ENCODE data around the gene ZNF311. TPM values are rescaled to one million over a fixed set of nuclear protein-coding genes. Genes with fewer than 3 reads are reported as not detected.

ZNF311 gene
- polyA plus RNA-seq, 1 donor (not counting 4 experiments of a cell fraction or from before 2014, with no cell fraction given) = 2.7 TPM

DNA sequence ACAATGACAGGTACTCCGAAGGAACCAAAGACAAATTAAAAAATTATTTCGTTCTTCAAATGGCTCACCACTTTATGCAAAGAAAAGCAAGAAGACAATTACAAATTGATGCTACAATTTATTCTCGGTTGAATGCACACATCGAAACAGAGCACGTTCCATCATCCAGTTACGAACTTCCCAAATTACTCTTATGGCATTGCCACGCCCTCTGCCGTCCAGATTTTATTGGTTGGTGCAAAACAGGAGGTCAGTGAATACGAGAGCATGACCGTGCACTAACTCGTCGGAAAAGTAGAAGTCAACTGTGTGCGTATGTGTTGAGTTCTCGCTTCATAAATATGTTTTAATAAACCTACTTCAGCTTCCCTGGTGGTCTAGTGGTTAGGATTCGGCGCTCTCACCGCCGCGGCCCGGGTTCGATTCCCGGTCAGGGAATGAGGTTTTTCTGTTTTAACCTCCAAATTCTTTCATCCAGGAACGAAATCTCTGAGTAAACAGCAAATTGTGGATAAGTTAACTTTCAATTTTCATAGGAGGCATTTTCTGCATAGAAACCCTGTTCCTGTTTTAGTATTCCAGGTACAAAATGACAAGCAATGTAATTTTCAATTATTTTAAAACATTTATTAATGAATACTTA, 23.2 kb downstream of the ZNF311 start:
- H3K27me3 ChIP-seq (ENCODE audit: control insufficient read depth, extremely low read depth, insufficient read depth, low read length) = no peaks in the 10 kb centered on the region
- H3K9me1 ChIP-seq (ENCODE audit: control insufficient read depth, extremely low read depth, insufficient read depth, low read length) = no peaks in the 10 kb centered on the region
- no peak for FAIRE-seq
- peak overlapping the region; percentile 43 to 86 (median 72) for H3K4me3 ChIP-seq (ENCODE audit: control insufficient read depth in 2 of 3, extremely low read depth in 1 of 3, insufficient read depth in 2 of 3, low read depth in 1 of 3, low read length in 3 of 3)
- TF ChIP-seq, protein P1, sequence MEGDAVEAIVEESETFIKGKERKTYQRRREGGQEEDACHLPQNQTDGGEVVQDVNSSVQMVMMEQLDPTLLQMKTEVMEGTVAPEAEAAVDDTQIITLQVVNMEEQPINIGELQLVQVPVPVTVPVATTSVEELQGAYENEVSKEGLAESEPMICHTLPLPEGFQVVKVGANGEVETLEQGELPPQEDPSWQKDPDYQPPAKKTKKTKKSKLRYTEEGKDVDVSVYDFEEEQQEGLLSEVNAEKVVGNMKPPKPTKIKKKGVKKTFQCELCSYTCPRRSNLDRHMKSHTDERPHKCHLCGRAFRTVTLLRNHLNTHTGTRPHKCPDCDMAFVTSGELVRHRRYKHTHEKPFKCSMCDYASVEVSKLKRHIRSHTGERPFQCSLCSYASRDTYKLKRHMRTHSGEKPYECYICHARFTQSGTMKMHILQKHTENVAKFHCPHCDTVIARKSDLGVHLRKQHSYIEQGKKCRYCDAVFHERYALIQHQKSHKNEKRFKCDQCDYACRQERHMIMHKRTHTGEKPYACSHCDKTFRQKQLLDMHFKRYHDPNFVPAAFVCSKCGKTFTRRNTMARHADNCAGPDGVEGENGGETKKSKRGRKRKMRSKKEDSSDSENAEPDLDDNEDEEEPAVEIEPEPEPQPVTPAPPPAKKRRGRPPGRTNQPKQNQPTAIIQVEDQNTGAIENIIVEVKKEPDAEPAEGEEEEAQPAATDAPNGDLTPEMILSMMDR (optimal IDR thresholded peaks at IDR 0.05 in 1 of 3, IDR thresholded peaks at IDR 0.05 in 1 of 3, conservative IDR thresholded peaks at IDR 0.05 in 1 of 3; ENCODE audit: extremely low read depth in 1 of 3, insufficient read depth in 2 of 3, low read length in 3 of 3) = peak in 2 of 3 experiments; percentile 11 to 47
- no peak for TF ChIP-seq EZH2 (IDR thresholded peaks at IDR 0.05; ENCODE audit: low read length)
- peak; percentile 88 for DNase-seq (ENCODE audit: low read depth, low spot score)
- H4K20me1 ChIP-seq (ENCODE audit: control insufficient read depth, extremely low read depth, insufficient read depth, low read length) = no peaks in the 10 kb centered on the region
- H3K9me3 ChIP-seq (ENCODE audit: control insufficient read depth, low read depth, low read length) = no peaks in the 10 kb centered on the region
- no peaks in the 10 kb centered on the region for H3K79me2 ChIP-seq (ENCODE audit: control insufficient read depth, insufficient read depth, low read length)
- dilution Hi-C loops (cut with MboI; ENCODE audit: extremely low pct_ligation_motif_present, low sequenced_read_pairs) = no loop called here
- no peaks in the 10 kb centered on the region for H3K36me3 ChIP-seq (ENCODE audit: control insufficient read depth in 2 of 2, extremely low read depth in 1 of 2, insufficient read depth in 2 of 2, low read length in 2 of 2)
- peak overlapping the region; percentile 69 for H3K27ac ChIP-seq (ENCODE audit: control insufficient read depth, insufficient read depth, low read length)
- H3K4me1 ChIP-seq (ENCODE audit: control insufficient read depth, extremely low read depth, insufficient read depth, low read length) = peaks cover 33% of the 10 kb centered on the region
- H2AFZ ChIP-seq (ENCODE audit: control insufficient read depth, low read length) = peak overlapping the region; percentile 43
- H3K9ac ChIP-seq (ENCODE audit: control insufficient read depth, extremely low read depth, insufficient read depth, low read length) = peak overlapping the region; percentile 60
- peak overlapping the region; percentile 68 for H3K4me2 ChIP-seq (ENCODE audit: control insufficient read depth, extremely low read depth, insufficient read depth, low read depth, low read length)

DNA sequence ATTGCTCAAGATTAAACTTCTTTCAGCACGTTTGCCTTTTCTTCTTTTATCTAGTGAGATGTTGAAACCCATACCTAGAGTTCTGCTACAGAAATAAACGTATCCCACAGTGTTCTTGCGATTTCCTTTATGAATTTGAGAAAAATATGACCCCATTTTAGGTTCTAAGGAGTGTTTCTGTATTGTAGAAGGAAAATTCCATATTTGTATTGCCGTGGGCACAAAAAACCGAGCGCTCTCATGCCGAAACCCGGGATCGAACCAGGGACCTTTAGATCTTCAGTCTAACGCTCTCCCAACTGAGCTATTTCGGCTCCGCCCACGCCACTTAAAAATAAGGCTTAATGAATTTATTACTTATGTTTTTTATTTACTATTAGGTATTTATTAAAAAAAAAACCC, 23.7 kb downstream of the ZNF311 start:
- Histone ChIP-seq H3K27me3 (ENCODE audit: control insufficient read depth, extremely low read depth, insufficient read depth, low read length) (no peaks in the 10 kb centered on the region), H3K9me1 (ENCODE audit: control insufficient read depth, extremely low read depth, insufficient read depth, low read length) (no peaks in the 10 kb centered on the region), H3K4me1 (ENCODE audit: control insufficient read depth, extremely low read depth, insufficient read depth, low read length) (peaks cover 35% of the 10 kb centered on the region), H3K79me2 (ENCODE audit: control insufficient read depth, insufficient read depth, low read length) (no peaks in the 10 kb centered on the region), H3K9ac (ENCODE audit: control insufficient read depth, extremely low read depth, insufficient read depth, low read length) (peak overlapping the region; percentile 62), H2AFZ (ENCODE audit: control insufficient read depth, low read length) (peak overlapping the region; percentile 76), H4K20me1 (ENCODE audit: control insufficient read depth, extremely low read depth, insufficient read depth, low read length) (no peaks in the 10 kb centered on the region), H3K36me3 (ENCODE audit: control insufficient read depth in 2 of 2, extremely low read depth in 1 of 2, insufficient read depth in 2 of 2, low read length in 2 of 2) (no peaks in the 10 kb centered on the region), H3K4me2 (ENCODE audit: control insufficient read depth, extremely low read depth, insufficient read depth, low read depth, low read length) (peak overlapping the region; percentile 76), H3K9me3 (ENCODE audit: control insufficient read depth, low read depth, low read length) (no peaks in the 10 kb centered on the region), H3K27ac (ENCODE audit: control insufficient read depth, insufficient read depth, low read length) (peak overlapping the region; percentile 67), H3K4me3 (ENCODE audit: control insufficient read depth in 2 of 3, extremely low read depth in 1 of 3, insufficient read depth in 2 of 3, low read depth in 1 of 3, low read length in 3 of 3) (peak overlapping the region; percentile 43 to 86 (median 72))
- no peak for TF ChIP-seq EZH2 (IDR thresholded peaks at IDR 0.05; ENCODE audit: low read length)
- TF ChIP-seq, protein P1 (optimal IDR thresholded peaks at IDR 0.05 in 1 of 3, IDR thresholded peaks at IDR 0.05 in 1 of 3, conservative IDR thresholded peaks at IDR 0.05 in 1 of 3; ENCODE audit: extremely low read depth in 1 of 3, insufficient read depth in 2 of 3, low read length in 3 of 3) = no peak
- FAIRE-seq = no peak
- DNase-seq (ENCODE audit: low read depth, low spot score) = no peak
- dilution Hi-C loops (cut with MboI; ENCODE audit: extremely low pct_ligation_motif_present, low sequenced_read_pairs) = no loop called here
